IPS-18c (cell line): ENCODE results near the gene CTNND2.

Experiments
- H3K4me3 ChIP-seq: 2 replicates; pipeline ENCODE4 v1.7.0; 2013; ENCODE audit warnings: low read depth, mild to moderate bottlenecking, low read length, moderate library complexity; ENCODE audit not compliant: insufficient read depth
- H3K9me3 ChIP-seq: one replicate; pipeline ENCODE4 v1.6.1; 2013; ENCODE audit warnings: mild to moderate bottlenecking, low read length, moderate library complexity; ENCODE audit not compliant: control insufficient read depth, insufficient read depth

CTNND2 gene

GRCh38 chr5:11502783-11503182, 401.5 kb downstream of the CTNND2 start:
- H3K4me3 ChIP-seq = no peak overlapping the region
- H3K9me3 ChIP-seq = no peaks in the 10 kb centered on the region

- no peak overlapping the region for H3K4me3 ChIP-seq
- H3K9me3 ChIP-seq = no peaks in the 10 kb centered on the region
Measured at GRCh38 chr5:11497651-11498050, 406.6 kb downstream of the CTNND2 start.

DNA sequence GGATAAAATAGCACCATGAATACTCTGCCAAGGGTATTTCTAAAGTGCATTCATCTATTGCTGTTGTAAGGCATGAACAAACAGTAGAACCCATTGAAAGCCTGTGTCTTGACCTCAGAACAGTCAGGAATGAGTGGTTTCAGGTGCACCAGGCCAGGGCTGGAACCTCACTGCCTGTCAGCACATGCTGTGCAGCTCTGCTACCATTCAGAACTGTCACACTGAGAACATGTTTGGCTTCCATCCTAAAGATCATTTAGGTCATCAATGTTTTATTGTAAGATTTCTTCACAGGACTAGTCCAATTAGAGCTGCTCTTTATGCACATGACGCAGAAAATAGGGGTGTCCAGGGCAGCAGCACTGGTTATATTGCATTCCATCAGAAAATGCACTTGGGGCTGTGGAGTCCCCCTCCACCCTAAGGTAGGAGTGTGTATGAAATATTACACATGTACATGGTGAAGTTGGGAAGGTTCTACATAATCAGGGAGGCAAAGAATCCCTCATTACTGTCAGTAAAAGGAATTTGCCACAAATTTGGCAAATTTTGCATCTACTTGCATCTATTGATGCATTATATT, 408.0 kb downstream of the CTNND2 start:
- Histone ChIP-seq H3K4me3 (no peak overlapping the region), H3K9me3 (no peaks in the 10 kb centered on the region)

- Histone ChIP-seq H3K4me3 (no peak overlapping the region), H3K9me3 (no peaks in the 10 kb centered on the region)
Measured at GRCh38 chr5:11494340-11494739, 409.9 kb downstream of the CTNND2 start.

DNA sequence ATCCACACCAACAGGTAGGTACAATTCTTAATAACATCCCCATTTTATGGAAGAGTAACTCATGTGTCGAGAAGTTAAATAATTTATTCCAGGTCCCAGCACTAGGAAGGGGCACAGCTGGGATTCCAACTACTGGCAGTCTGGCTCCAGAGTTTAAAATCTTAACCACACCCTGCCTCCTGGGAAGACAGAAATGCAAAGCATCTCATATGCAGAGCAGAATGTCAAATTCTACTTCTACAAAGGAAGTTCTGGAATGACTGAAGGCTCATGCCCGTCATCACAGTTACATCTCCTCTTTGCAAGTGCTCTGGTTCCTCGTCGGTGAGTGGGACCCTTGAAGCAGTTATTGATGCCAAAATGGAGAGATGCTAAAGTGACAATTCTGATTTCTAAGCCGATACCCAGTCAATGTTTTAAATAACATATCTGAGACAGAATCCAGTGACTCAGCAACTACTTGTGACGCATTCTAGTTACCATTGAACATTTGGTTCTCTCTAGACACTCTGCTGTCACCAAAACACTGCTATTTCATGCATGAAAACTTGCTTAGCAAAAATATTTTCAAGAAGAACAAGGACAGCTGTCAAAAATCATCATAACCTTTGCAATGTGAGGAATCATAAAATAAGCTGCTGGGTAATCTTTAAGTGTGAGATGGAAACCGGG, 412.7 kb downstream of the CTNND2 start:
- Histone ChIP-seq H3K9me3 (no peaks in the 10 kb centered on the region), H3K4me3 (no peak overlapping the region)

DNA sequence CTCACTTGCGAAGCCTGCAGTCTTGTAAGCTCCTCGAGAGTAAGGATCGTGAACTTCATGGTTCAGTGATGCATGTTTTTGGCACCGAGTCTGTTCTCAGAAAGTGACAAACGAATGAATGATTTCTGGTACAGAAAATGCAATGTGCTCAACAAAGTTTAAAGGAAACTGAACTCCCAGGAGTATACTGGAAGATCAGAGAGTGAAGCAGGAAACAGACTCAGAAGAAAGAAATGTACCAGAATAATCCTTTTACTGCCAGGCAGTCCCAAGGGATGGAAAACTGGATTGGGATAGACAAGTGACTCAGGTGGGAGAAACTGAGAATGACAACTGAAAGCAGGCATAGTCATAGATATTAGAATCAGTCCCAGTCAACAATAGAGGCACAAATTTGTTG, 420.6 kb downstream of the CTNND2 start:
- no peaks in the 10 kb centered on the region for H3K9me3 ChIP-seq
- no peak overlapping the region for H3K4me3 ChIP-seq

DNA sequence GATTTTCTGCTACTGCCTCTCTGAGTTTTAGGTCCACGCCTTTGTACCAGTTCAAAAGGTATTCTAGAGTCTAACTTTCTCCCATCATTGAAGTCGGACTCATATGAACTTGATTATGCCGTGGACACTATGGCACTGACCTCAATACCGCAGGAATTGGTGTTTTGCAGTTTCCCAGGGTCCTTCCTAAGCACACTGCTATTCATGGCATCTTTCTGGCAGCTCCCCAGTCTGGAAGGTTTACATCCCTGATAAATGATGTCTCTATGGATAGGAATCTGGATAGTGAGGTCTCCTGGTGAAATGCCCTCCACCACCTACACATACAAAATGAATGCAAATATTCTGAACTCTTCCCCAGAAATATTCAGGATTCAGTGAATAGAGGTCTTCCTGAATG, 422.2 kb downstream of the CTNND2 start:
- no peaks in the 10 kb centered on the region for H3K9me3 ChIP-seq
- no peak overlapping the region for H3K4me3 ChIP-seq

GRCh38 chr5:11477786-11478185, 426.5 kb downstream of the CTNND2 start:
- Histone ChIP-seq H3K4me3 (no peak overlapping the region), H3K9me3 (no peaks in the 10 kb centered on the region)

DNA sequence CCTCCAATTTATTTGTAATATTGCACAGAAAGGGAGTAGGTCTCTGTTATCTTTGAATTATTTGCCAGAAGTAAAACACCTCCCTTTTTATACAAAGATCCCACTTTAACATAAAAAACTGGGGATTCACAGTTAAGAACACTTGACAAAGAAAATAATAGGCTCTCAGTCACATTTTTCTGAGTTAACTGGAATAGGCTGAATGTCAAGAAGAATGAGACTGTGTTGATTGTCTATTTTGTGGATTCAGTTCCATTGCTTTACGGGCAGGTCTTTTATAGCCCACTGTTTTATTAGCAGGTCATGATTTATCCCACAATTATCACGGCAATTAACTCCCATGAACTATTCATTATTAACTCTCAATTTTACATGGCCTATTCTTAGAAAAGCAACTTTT, 427.4 kb downstream of the CTNND2 start:
- H3K9me3 ChIP-seq = no peaks in the 10 kb centered on the region

DNA sequence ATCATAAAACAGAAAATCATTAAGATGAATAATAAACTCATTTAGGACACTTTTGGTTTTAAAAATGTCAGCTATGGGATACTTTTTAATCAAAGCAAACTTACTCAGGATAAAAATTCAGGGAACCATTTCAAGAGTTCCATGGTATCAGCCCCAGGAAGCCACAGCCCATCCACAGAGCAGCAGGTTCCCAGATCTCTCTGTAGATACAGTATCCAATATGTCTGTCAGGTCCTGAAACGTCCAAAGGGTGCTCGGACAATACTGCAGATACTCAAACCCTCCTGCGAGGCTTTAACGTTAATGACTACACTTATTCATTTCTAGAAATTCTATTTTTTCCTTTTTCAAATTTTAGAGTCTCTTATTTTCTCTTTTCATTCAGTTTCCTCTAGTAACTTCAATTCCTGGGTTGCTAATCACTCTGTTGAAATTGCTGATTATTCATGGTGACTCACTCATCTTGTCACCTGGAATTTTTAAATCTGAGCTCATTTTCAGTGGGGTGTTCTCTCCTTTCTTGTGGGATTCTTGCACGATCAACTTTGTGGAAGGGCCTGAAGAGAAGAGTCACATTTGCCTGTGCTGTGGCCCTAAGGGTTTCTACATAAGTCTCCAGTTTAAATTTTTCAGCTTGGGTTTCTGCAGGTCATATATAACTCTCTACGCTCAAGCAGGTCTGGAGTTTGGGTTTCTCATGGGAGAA, 435.8 kb downstream of the CTNND2 start:
- Histone ChIP-seq H3K4me3 (no peak overlapping the region), H3K9me3 (no peaks in the 10 kb centered on the region)

More for the DNA sequence above, 427.4 kb downstream of the CTNND2 start:
- H3K4me3 ChIP-seq = no peak overlapping the region

- H3K9me3 ChIP-seq = no peaks in the 10 kb centered on the region
- no peak overlapping the region for H3K4me3 ChIP-seq
Measured at GRCh38 chr5:11467588-11467987, 436.7 kb downstream of the CTNND2 start.

DNA sequence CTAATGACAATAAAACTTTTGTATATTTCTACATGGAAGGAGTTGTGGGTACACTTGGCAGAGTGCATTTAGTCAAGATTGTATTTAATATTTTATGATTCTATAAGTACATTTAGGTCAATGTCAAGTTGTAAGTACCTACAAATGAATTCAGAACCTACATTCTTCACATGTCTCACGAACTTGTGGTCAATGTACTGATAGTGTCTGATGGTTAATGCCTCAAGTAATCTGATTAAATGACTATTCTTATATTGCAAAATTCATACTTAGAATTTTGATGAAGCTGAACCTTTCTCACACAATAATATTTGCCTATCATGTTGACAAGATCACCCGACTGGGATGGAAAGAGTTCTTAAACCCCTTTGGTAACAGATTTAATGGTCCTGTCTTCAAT, 444.5 kb downstream of the CTNND2 start:
- H3K4me3 ChIP-seq = no peak overlapping the region
- no peaks in the 10 kb centered on the region for H3K9me3 ChIP-seq

DNA sequence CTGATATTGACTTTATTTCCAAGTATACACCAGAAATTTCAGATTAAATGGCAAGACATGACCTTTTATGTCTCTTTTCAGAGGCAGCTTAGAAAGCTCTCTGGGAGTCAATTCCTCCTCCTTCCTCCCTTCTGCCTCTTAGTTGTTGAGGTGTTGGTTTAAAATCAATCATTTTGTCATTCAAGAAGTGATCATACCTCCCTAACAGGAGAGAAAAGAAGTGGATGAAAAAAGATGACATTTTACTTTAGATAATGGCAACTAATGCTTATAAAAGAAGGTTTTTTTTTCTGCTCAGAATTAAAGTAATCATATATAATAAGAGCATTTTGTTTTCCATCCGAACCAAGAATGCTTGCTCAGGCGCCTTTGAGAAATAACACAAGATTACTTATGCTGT, 448.7 kb downstream of the CTNND2 start:
- no peak overlapping the region for H3K4me3 ChIP-seq

DNA sequence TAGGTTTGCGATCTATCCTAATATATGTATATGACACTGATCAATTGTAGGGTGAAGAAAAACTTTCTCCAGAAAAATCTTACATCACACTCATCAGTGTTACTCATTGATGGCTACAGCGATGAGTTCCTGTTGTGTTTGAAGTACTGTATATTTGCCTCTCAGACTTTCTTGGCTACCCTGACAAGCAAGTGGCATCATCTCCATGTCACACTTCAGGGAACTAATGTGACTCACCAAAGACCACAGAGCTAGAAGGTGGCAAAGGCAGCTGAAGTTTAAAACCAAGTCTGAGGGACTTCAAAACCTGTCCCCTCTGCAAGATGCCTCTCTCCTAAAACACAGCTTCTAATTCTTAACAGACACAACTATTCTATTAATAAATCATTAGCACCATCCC, 451.4 kb downstream of the CTNND2 start:
- Histone ChIP-seq H3K4me3 (no peak overlapping the region), H3K9me3 (no peaks in the 10 kb centered on the region)

More for the DNA sequence above, 448.7 kb downstream of the CTNND2 start:
- H3K9me3 ChIP-seq = no peaks in the 10 kb centered on the region

GRCh38 chr5:11449966-11450365, 454.3 kb downstream of the CTNND2 start:
- no peaks in the 10 kb centered on the region for H3K9me3 ChIP-seq
- no peak overlapping the region for H3K4me3 ChIP-seq

DNA sequence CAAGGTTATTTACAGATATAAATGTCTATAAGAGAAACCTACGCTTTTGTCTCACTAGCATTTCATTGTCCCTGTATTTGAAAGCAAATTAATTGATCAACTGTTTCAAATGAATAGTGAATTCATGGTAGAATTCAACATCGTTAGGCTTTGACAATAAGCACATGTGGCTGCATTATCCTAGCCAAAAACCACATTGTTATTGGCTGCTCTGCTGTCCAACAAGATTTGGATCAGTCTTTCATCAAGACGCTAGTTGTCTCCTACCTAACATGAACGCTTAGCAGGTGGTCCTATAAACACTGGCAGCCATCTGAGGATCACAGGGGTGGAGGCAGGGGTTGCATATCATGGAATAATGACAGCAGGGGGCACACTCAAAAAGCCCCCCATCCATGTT, 455.0 kb downstream of the CTNND2 start:
- Histone ChIP-seq H3K4me3 (no peak overlapping the region), H3K9me3 (no peaks in the 10 kb centered on the region)

- Histone ChIP-seq H3K4me3 (no peak overlapping the region), H3K9me3 (no peaks in the 10 kb centered on the region)
Measured at GRCh38 chr5:11443831-11444230, 460.4 kb downstream of the CTNND2 start.

GRCh38 chr5:11432116-11432515, 472.1 kb downstream of the CTNND2 start:
- no peak overlapping the region for H3K4me3 ChIP-seq
- no peaks in the 10 kb centered on the region for H3K9me3 ChIP-seq
